Upper lobe of left lung (tissue), 6 donors: ENCODE measurements around the gene PBX3. TPM values are rescaled to one million over a fixed set of nuclear protein-coding genes. Genes with fewer than 3 reads are reported as not detected.
A peak's percentile ranks its signal among the peaks of the same experiment; 100 is the strongest.

Source experiments
- ATAC-seq, 2 donors: fragments of 200-7000 bp; cut with Tn5 transposase; one replicate each; pipeline ENCODE4 v1.9.1; 2022; ENCODE audit warnings: mild to moderate bottlenecking in 2 of 2, moderate library complexity in 2 of 2; ENCODE audit not compliant: low FRiP score in 2 of 2
- DNase-seq, 2 donors: peaks; one replicate each; pipeline ENCODE4 v3.0.0-alpha.2; 2019 to 2020
- H3K27ac ChIP-seq, 4 donors: fragments of 200-600 bp; sonication (generic); one replicate each; pipeline ENCODE4 v1.5.1; 2016 to 2019
- H3K27me3 ChIP-seq, 4 donors: fragments of 200-600 bp; sonication (generic); one replicate each; pipeline ENCODE4 v1.5.1; 2017 to 2019
- H3K36me3 ChIP-seq, 4 donors: fragments of 200-600 bp; sonication (generic); one replicate each; pipeline ENCODE4 v1.5.1; 2016 to 2019
- H3K4me1 ChIP-seq, 4 donors: fragments of 200-600 bp; sonication (generic); one replicate each; pipeline ENCODE4 v1.5.1; 2018 to 2019
- H3K4me3 ChIP-seq, 4 donors: fragments of 200-600 bp; sonication (generic); one replicate each; pipeline ENCODE4 v1.5.1; 2017 to 2019; ENCODE audit warnings: mild to moderate bottlenecking in 2 of 4, moderate library complexity in 1 of 4
- H3K9me3 ChIP-seq, 4 donors: fragments of 200-600 bp; sonication (generic); one replicate each; pipeline ENCODE4 v1.5.1; 2018 to 2019
- EP300 ChIP-seq, 4 donors: sonication (generic); formaldehyde crosslinking; IDR thresholded peaks; one replicate each; pipeline ENCODE4 v1.5.1; 2017; ENCODE audit warnings: antibody characterized with exemption in 4 of 4, control low read depth in 2 of 4
- POLR2A ChIP-seq, 4 donors: fragments of 450-650 bp; IDR thresholded peaks; one replicate each; pipeline ENCODE4 v1.5.1; 2016 to 2017; ENCODE audit warnings: antibody characterized with exemption in 4 of 4, mild to moderate bottlenecking in 2 of 4
- POLR2AphosphoS5 ChIP-seq, 2 donors: sonication (generic); formaldehyde crosslinking; IDR thresholded peaks; one replicate each; pipeline ENCODE4 v1.5.1; 2017; ENCODE audit warnings: antibody characterized with exemption in 2 of 2
- WGBS, 2 donors: methylation state at CpG; one replicate each; pipeline ENCODE4 v1.1.5; 2017 to 2018; 5-methylcytosine and 5-hydroxymethylcytosine counted together
- total RNA-seq, 6 donors: library from RNA; depleted of rRNA in 4 of 6; stranded (reverse); fragments of >200 nt in 4 of 6; gene quantifications; one replicate each; pipeline versions ENCODE4 v1.1.0 to v1.2.1, GENCODE V29; 2016 to 2021
- TF ChIP-seq, protein P1 (sequence below), 6 experiments: fragments of 450-650 bp in 4 of 6; fragments of 200-600 bp in 2 of 6; sonication (generic) in 2 of 6; IDR thresholded peaks; one replicate each; pipeline ENCODE4 v1.5.1; 2016 to 2019; ENCODE audit warnings: antibody characterized with exemption in 6 of 6
- donor health status: DM: no; HTN: no; CAD: no; lungs with moderate emphysema.
- donor health status: DM: no; HTN: yes; CAD: no; lungs with severe emphysema.

Gene PBX3
- total RNA-seq, 6 donors from 2014 or later = 25.7 to 57.6 (median 41.9) TPM

DNA sequence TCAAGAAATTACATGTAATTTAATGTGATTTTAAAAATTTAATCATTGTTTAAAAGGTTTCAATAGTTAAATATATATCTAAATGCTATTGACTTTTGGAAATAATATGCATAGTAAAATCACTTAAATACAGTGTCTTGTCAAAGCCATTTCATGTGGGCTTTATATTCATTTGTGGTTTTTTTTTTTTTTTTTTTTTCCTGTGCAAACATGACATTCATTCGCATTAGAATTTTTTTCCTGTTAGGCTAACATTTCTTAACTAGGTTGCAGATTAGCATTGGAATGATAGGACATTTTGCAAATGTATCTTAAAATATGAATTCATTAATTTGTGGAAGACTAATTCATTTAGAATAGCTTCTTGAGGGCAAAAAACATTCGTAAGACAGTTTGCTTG is 149.8 kb downstream of the PBX3 start:
- H3K36me3 ChIP-seq = no peaks in the 10 kb centered on the region
- no peaks in the 10 kb centered on the region for H3K27me3 ChIP-seq
- no peak for ATAC-seq
- TF ChIP-seq POLR2AphosphoS5 (IDR thresholded peaks at IDR 0.05) (no peak), EP300 (IDR thresholded peaks at IDR 0.05) (no peak), POLR2A (IDR thresholded peaks at IDR 0.05) (no peak)
- TF ChIP-seq, protein P1, sequence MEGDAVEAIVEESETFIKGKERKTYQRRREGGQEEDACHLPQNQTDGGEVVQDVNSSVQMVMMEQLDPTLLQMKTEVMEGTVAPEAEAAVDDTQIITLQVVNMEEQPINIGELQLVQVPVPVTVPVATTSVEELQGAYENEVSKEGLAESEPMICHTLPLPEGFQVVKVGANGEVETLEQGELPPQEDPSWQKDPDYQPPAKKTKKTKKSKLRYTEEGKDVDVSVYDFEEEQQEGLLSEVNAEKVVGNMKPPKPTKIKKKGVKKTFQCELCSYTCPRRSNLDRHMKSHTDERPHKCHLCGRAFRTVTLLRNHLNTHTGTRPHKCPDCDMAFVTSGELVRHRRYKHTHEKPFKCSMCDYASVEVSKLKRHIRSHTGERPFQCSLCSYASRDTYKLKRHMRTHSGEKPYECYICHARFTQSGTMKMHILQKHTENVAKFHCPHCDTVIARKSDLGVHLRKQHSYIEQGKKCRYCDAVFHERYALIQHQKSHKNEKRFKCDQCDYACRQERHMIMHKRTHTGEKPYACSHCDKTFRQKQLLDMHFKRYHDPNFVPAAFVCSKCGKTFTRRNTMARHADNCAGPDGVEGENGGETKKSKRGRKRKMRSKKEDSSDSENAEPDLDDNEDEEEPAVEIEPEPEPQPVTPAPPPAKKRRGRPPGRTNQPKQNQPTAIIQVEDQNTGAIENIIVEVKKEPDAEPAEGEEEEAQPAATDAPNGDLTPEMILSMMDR (IDR thresholded peaks at IDR 0.05) = no peak
- H3K27ac ChIP-seq = no peak overlapping the region
- no peaks in the 10 kb centered on the region for H3K4me1 ChIP-seq
- H3K9me3 ChIP-seq = no peaks in the 10 kb centered on the region
- H3K4me3 ChIP-seq = no peak overlapping the region
- WGBS, 2 donors = 80 to 96% methylated on average over 2 of the region's 2 CpGs
- DNase-seq = no peak

DNA sequence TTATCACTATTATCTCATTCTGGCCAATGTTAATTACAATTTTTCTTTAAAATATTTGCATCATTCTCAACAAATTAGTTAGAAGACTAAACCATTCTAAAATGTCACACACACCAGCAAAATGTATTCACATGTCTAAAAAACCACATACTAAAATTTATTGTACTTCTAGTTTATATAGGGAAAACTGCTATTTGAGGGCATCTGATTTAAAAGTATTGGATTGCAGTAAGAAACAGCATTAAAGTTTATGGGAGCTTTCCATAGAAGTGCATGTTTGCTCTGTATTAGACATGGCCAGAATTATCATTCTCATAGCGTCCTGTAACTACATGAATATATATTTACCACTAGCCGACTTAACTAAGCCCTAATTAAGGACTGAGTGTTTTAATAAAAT is 150.3 kb downstream of the PBX3 start:
- Histone ChIP-seq H3K27me3 (no peaks in the 10 kb centered on the region), H3K27ac (no peak overlapping the region), H3K36me3 (no peaks in the 10 kb centered on the region), H3K4me3 (no peak overlapping the region), H3K9me3 (no peaks in the 10 kb centered on the region), H3K4me1 (no peaks in the 10 kb centered on the region)
- TF ChIP-seq, protein P1 (IDR thresholded peaks at IDR 0.05) = no peak
- TF ChIP-seq EP300 (IDR thresholded peaks at IDR 0.05) (no peak), POLR2A (IDR thresholded peaks at IDR 0.05) (no peak), POLR2AphosphoS5 (IDR thresholded peaks at IDR 0.05) (no peak)
- ATAC-seq = no peak
- 97 to 99% methylated on average over 2 of the region's 2 CpGs for WGBS, 2 donors
- no peak for DNase-seq

DNA sequence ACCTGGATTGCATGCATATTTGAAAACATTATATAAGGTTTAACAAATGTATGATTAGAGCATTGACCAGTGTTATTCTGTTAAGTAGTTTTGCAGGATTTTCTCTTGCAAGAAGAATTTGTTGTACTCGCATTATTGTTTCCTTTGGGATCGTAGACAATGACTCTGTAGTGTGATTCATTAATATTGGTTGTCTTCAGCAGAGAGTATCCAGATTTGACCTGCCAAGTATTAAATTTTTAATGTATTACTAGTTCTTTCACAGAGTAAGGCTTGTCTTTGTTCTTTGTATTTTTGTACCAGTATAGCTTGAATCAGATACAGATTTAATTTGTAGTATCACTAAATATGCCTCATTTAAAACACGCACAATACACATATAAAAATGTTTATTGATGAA is 155.0 kb downstream of the PBX3 start:
- H3K36me3 ChIP-seq = no peaks in the 10 kb centered on the region
- no peak overlapping the region for H3K27ac ChIP-seq
- H3K27me3 ChIP-seq = no peaks in the 10 kb centered on the region
- ATAC-seq = peak in 1 of 2 donors; percentile 39
- 94 to 98% methylated on average over 3 of the region's 3 CpGs for WGBS, 2 donors
- no peaks in the 10 kb centered on the region for H3K9me3 ChIP-seq
- DNase-seq = no peak
- no peak overlapping the region for H3K4me3 ChIP-seq
- peaks cover 0 to 5% (median 0%) of the 10 kb centered on the region in 4 donors for H3K4me1 ChIP-seq
- TF ChIP-seq POLR2A (IDR thresholded peaks at IDR 0.05) (no peak), POLR2AphosphoS5 (IDR thresholded peaks at IDR 0.05) (no peak), EP300 (IDR thresholded peaks at IDR 0.05) (no peak)
- TF ChIP-seq, protein P1 (IDR thresholded peaks at IDR 0.05) = no peak

DNA sequence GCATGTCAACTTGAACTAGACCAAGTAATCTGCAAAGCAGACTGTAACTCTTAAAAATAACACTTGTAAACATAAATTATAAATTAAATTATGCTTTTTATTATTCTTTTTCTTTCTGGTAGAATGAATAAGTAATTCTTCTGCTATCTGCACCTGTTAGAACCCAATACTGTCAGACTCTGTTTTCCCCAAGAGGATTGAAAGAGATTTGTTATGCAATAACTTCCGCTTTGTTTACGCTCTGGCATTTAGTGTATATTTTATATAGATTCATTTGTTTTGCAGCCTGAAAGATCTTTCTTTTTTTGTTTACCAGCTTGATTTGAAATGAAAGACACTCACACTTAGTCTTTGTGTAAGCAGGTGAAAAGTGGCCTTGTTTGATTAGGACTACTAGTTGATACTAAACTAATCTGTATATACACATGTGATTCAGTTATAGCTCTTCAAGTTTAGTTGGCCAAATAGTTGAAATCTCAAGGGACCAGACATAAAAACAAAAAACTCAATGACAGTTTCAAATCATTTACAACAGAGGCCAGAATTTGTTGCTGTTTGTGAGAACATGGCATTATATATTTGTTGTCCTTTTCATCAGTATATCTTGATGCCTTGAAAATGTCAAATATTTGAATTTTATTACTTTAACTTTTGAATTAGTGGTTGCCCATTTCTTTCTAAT is 155.8 kb downstream of the PBX3 start:
- ATAC-seq (no peak), DNase-seq (no peak)
- Histone ChIP-seq H3K27ac (no peak overlapping the region), H3K27me3 (no peaks in the 10 kb centered on the region), H3K4me1 (peaks cover 0 to 5% (median 0%) of the 10 kb centered on the region in 4 donors), H3K9me3 (no peaks in the 10 kb centered on the region), H3K4me3 (no peak overlapping the region), H3K36me3 (no peaks in the 10 kb centered on the region)
- 69 to 82% methylated on average over 2 of the region's 2 CpGs for WGBS, 2 donors
- TF ChIP-seq, protein P1 (IDR thresholded peaks at IDR 0.05) = no peak
- no peak for TF ChIP-seq POLR2A (IDR thresholded peaks at IDR 0.05)
- no peak for TF ChIP-seq POLR2AphosphoS5 (IDR thresholded peaks at IDR 0.05)
- TF ChIP-seq EP300 (IDR thresholded peaks at IDR 0.05) = no peak
